WTC11 (cell line): ENCODE measurements around the gene SANBR.

Experiments used
- ARID4B ChIP-seq: sonication (generic); formaldehyde crosslinking; IDR thresholded peaks from 2 replicates; pipeline ENCODE4 v1.8.0; 2023; ENCODE audit warnings: missing genetic modification reagents, mild to moderate bottlenecking, borderline replicate concordance
- CTCF ChIP-seq: fragments of 200-600 bp; IDR thresholded peaks from 2 replicates; pipeline ENCODE4 v1.8.0; 2022; ENCODE audit warnings: antibody characterized with exemption
- SP1 ChIP-seq: sonication (generic); formaldehyde crosslinking; conservative IDR thresholded peaks from 2 replicates; pipeline ENCODE4 v1.8.1; 2022; ENCODE audit warnings: missing genetic modification reagents
- ZNF121 ChIP-seq: sonication (generic); formaldehyde crosslinking; IDR thresholded peaks from 2 replicates; pipeline ENCODE4 v1.8.0; 2023; ENCODE audit warnings: missing genetic modification reagents

- no peak for TF ChIP-seq CTCF
- TF ChIP-seq ZNF121, result no peak
- TF ChIP-seq SP1 (CRISPR knock-in tag), result no peak
- no peak for TF ChIP-seq ARID4B (CRISPR knock-in tag)
Measured at GRCh38 chr2:61057562-61057961, 8.1 kb upstream of the SANBR start.
